HUES64 (cell line): ENCODE data around the gene COMMD2.
A peak's percentile ranks its signal among the peaks of the same experiment; 100 is the strongest.

ENCODE experiments used
- H3K27ac ChIP-seq: 2 replicates; pipeline ENCODE4 v1.7.0; 2013; ENCODE audit warnings: low read depth, low read length, inconsistent platforms
- H3K27me3 ChIP-seq: 2 replicates; pipeline ENCODE4 v1.6.1; 2013; ENCODE audit warnings: mild to moderate bottlenecking, low read length; ENCODE audit not compliant: insufficient read depth
- H3K36me3 ChIP-seq: 2 replicates; pipeline ENCODE4 v1.6.1; 2013; ENCODE audit warnings: mild to moderate bottlenecking, low read length; ENCODE audit not compliant: insufficient read depth
- H3K4me1 ChIP-seq: 2 replicates; pipeline ENCODE4 v1.6.1; 2013; ENCODE audit warnings: mild to moderate bottlenecking, low read length, moderate library complexity; ENCODE audit not compliant: insufficient read depth
- H3K4me3 ChIP-seq: 2 replicates; pipeline ENCODE4 v1.5.1; 2013; ENCODE audit warnings: mild to moderate bottlenecking, low read length, moderate library complexity
- H3K9ac ChIP-seq: 2 replicates; pipeline ENCODE4 v1.6.1; 2013; ENCODE audit warnings: mild to moderate bottlenecking, low read depth, low read length
- H3K9me3 ChIP-seq: 2 replicates; pipeline ENCODE4 v1.6.1; 2013; ENCODE audit warnings: low read depth, low read length; ENCODE audit not compliant: insufficient read depth
- WGBS: fragments of 150-250, 120-280 bp; methylation state at CpG from one replicate; pipeline ENCODE4 v1.1.7; 2013; ENCODE audit warnings: missing lambda C conversion rate; 5-methylcytosine and 5-hydroxymethylcytosine counted together

COMMD2 gene

DNA sequence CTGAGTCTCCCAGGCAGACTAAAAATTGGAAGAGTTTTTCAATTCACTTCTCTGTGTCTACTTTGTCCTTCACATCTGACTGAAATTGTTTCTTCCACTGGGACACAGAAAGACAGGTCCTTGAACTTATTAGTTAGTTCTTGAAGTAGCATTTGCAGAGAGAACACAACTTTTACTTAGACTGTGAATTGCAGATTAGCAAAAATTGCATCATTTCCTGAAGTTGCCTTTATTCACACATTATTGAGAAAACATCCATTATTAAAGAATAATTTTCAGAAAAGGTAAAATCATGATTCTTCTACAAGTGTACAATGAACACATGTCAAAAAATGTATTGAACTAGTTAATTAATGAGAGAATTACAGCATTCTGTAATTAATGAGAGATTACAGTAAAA lies 1.4 kb upstream of the COMMD2 start:
- Histone ChIP-seq H3K9ac (no peak overlapping the region), H3K4me3 (no peak overlapping the region)

DNA sequence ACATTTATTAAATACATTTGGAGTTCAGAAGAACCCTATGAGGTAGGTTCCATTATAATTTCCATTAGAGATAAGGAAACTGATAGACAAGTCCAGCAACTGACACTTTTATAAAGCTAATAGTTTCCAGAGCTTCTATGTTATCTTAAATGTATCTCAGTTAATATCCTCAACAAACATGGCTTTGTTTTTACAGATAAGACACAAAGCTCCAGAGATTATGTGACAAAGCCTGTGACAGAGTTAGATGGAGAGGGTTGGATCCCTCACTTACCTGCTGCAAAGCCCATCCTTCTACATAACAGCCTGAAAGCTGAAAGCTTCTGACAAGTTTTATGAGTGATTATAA lies 473 bp upstream of the COMMD2 start:
- H3K27me3 ChIP-seq = no peaks in the 10 kb centered on the region
- H3K27ac ChIP-seq = no peak overlapping the region
- H3K36me3 ChIP-seq = peaks cover 34% of the 10 kb centered on the region
- peaks cover 5% of the 10 kb centered on the region; the same call in 1 of the 2 replicates for H3K4me1 ChIP-seq
- H3K9ac ChIP-seq = peak overlapping the region; percentile 37; the same call in 1 of the 2 replicates
- peak overlapping the region; percentile 90 for H3K4me3 ChIP-seq
- H3K9me3 ChIP-seq = no peaks in the 10 kb centered on the region

More for the DNA sequence above, 1.4 kb upstream of the COMMD2 start:
- H3K9me3 ChIP-seq = no peaks in the 10 kb centered on the region
- peaks cover 24% of the 10 kb centered on the region for H3K36me3 ChIP-seq
- no peaks in the 10 kb centered on the region for H3K27me3 ChIP-seq
- no peak overlapping the region for H3K27ac ChIP-seq
- H3K4me1 ChIP-seq = peaks cover 5% of the 10 kb centered on the region; the same call in 1 of the 2 replicates

DNA sequence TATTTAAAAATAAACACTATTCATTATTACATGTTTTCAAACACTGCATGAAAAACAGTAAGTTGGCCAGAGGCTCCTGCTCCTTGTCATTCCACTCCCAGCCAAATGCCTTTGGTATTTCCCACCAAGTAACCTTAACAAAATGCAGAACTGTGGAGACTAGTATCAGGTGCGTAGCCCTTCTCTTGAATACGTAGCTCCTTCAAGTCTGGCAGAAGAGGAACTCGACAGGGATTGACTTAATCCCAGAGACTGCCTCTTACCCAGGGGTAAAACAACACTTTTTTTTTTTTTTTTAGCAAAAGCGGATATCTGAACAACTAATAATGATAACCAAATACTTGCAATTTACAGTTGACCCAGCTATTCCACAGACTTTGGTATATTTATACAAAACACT lies 738 bp downstream of the COMMD2 start:
- H3K4me1 ChIP-seq = peaks cover 5% of the 10 kb centered on the region; the same call in 1 of the 2 replicates

DNA sequence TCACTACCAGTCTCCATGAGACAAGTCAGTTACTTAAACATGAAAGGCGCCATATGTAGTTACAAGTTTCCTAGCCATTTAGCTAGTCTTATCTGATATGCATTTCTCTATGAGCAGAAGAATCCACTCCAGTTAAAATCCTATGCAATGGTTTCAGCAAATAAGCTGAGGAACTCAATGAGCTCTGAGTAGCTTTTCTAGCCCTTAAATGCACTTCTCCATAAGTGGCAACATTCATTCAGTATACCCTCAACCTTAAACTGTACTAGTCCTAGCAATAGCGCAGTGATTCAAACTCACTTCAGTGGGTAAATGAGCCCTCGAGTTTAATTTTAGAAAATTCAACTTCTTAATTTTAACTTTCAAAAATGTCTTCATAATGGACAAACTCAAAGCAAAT lies 7.7 kb downstream of the COMMD2 start:
- Histone ChIP-seq H3K36me3 (peaks cover 89% of the 10 kb centered on the region), H3K9ac (no peak overlapping the region), H3K27ac (no peak overlapping the region), H3K4me1 (no peaks in the 10 kb centered on the region), H3K4me3 (no peak overlapping the region), H3K9me3 (no peaks in the 10 kb centered on the region), H3K27me3 (no peaks in the 10 kb centered on the region)
- 98% methylated on average over 3 of the region's 3 CpGs for WGBS

More for the DNA sequence above, 738 bp downstream of the COMMD2 start:
- Histone ChIP-seq H3K9ac (peak overlapping the region; percentile 85), H3K36me3 (peaks cover 44% of the 10 kb centered on the region), H3K27ac (no peak overlapping the region), H3K27me3 (no peaks in the 10 kb centered on the region), H3K4me3 (peak overlapping the region; percentile 90), H3K9me3 (no peaks in the 10 kb centered on the region)
- 17% methylated on average over 4 of the region's 4 CpGs for WGBS

DNA sequence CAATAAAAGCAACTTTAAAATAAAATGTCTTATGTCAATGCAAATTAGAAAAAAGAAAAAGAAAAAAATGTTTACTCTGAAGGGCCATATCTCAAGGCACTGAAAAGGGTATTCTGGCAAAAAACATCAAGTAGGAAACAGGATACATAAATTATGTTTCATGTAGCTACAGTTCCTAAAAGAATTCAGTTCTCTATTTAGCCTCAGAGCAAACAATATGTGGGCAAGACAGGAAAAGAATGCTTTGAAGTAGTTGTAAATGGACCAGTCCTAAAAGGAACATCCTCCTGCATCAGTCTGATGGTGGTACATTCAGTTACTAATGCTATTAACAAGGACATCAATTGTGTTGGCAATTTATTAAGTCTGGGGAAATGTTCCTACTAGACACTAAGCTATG lies 8.1 kb downstream of the COMMD2 start:
- Histone ChIP-seq H3K36me3 (peaks cover 89% of the 10 kb centered on the region), H3K27ac (no peak overlapping the region), H3K27me3 (no peaks in the 10 kb centered on the region), H3K9me3 (no peaks in the 10 kb centered on the region), H3K9ac (no peak overlapping the region), H3K4me1 (no peaks in the 10 kb centered on the region), H3K4me3 (no peak overlapping the region)

DNA sequence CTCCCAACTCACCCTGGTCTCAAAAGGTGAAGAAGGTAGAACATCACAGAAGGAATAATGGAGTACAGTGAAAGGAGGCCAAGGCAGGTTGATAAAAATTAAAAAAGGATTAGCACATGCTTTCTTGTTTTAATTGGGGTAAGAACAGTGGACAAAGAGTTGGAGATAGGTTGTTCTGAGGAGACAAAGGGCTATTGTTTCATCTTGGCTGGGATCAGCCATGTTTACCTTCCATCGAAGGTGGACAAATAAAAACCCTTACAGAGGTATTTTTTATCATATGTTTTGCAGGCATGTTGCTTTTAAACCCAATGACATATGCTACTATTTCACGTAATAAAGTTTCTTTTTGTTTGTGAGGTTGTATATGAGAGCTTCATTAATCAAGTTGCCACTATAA lies 12.9 kb downstream of the COMMD2 start:
- Histone ChIP-seq H3K27me3 (no peaks in the 10 kb centered on the region), H3K9me3 (no peaks in the 10 kb centered on the region), H3K4me1 (no peaks in the 10 kb centered on the region), H3K4me3 (no peak overlapping the region), H3K9ac (no peak overlapping the region), H3K36me3 (peaks cover 63% of the 10 kb centered on the region), H3K27ac (no peak overlapping the region)
- WGBS = 86% methylated on average over 1 of the region's 2 CpGs

DNA sequence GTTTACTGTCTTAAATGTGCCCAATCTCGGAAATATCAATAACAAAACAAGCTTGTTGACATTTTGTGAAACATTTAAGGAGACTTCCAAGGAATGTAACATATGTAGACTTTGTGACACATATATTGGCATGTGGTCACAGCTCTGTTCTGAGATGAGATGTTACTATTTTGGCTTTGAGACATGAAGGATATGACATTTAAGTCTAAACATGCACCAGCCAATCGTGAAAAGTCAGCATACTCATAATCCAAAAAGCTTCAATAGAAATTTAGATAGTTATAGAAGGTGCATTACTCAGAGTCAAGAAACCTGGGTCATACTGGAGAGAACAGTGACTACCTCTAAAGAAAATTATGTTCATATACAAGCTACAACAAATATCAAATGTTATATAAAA lies 13.4 kb downstream of the COMMD2 start:
- no peak overlapping the region for H3K27ac ChIP-seq
- no peaks in the 10 kb centered on the region for H3K9me3 ChIP-seq
- 100% methylated on average over 1 of the region's 2 CpGs for WGBS
- H3K27me3 ChIP-seq = no peaks in the 10 kb centered on the region
- H3K36me3 ChIP-seq = peaks cover 58% of the 10 kb centered on the region
- no peaks in the 10 kb centered on the region for H3K4me1 ChIP-seq
- H3K4me3 ChIP-seq = no peak overlapping the region
- H3K9ac ChIP-seq = no peak overlapping the region

DNA sequence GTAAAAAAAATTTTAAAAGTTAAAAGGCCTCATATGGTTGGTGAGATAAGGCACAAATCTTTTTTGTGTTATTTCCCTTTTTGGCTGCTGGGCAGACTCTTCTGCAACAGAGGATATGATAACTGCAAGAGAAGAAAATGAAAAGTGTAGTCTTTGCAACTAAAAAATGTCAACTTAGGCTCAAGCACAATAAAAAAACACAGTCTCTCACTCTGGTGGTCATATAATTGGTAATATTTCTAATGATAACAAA lies 15.4 kb downstream of the COMMD2 start:
- no peak overlapping the region for H3K4me3 ChIP-seq
- no peaks in the 10 kb centered on the region for H3K4me1 ChIP-seq
- H3K9me3 ChIP-seq = no peaks in the 10 kb centered on the region
- H3K36me3 ChIP-seq = peaks cover 41% of the 10 kb centered on the region
- H3K9ac ChIP-seq = no peak overlapping the region
- no peaks in the 10 kb centered on the region for H3K27me3 ChIP-seq
- H3K27ac ChIP-seq = no peak overlapping the region

DNA sequence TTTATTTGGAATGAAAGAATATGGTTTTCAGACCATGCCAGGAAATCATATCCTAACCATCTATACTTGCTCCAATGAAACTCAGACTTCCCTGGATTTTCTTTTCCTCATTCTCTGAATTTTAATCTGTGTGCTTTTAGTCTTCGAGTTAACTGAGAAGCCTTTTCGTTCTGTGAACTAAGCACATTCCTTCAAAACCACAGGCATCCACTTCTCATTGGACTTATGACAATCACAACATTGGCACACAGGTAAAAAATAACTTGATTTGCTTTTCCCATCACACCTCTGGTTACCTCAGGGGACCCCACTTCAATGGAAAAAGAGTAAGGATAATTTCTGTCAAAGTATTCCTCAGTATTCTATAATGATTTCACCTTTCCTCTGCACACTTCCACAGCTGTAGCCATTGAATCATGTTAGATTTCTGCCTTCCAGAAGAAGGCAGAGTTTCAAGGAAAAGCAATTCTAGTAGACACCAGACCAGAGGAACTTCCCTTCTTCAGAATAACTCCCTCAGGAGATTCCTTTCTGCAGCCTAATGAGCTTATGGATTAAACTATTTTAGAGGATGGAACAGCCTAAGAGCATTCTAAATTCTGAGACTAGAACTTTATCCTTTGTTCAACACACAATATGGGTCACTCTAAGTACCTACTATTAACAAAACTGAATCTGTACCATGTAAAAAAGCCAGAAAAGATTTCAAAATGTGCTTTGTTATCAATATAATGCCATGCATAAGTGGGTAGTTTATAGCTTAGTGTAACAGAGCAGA lies 15.9 kb downstream of the COMMD2 start:
- Histone ChIP-seq H3K27ac (no peak overlapping the region), H3K4me1 (no peaks in the 10 kb centered on the region), H3K4me3 (no peak overlapping the region), H3K27me3 (no peaks in the 10 kb centered on the region), H3K9me3 (no peaks in the 10 kb centered on the region), H3K9ac (no peak overlapping the region), H3K36me3 (peaks cover 36% of the 10 kb centered on the region)
- WGBS = 92% methylated on average over 2 of the region's 2 CpGs

DNA sequence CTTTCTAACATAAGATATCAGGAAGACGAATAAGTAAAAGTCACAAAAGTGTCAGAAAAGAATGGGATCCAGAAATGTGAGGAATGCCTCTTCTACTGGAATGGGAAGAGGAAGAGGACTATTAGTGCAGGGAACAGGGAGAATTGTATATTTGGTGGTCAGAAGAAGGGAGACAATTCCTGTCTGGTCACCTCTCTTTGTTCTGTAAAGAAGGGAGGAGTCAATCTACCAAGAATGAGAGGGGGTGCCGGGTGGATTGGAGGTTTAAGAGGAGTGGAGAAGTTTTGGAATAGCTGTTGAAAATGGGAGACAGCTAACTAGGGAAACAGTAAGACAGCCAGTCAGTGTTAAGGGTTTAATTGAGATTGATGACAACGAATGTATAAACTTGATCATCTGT lies 20.1 kb downstream of the COMMD2 start:
- H3K9ac ChIP-seq = no peak overlapping the region
- no peaks in the 10 kb centered on the region for H3K9me3 ChIP-seq
- H3K27ac ChIP-seq = no peak overlapping the region
- H3K36me3 ChIP-seq = no peaks in the 10 kb centered on the region
- H3K27me3 ChIP-seq = no peaks in the 10 kb centered on the region
- H3K4me1 ChIP-seq = no peaks in the 10 kb centered on the region
- 85% methylated on average over 3 of the region's 3 CpGs for WGBS
- no peak overlapping the region for H3K4me3 ChIP-seq

DNA sequence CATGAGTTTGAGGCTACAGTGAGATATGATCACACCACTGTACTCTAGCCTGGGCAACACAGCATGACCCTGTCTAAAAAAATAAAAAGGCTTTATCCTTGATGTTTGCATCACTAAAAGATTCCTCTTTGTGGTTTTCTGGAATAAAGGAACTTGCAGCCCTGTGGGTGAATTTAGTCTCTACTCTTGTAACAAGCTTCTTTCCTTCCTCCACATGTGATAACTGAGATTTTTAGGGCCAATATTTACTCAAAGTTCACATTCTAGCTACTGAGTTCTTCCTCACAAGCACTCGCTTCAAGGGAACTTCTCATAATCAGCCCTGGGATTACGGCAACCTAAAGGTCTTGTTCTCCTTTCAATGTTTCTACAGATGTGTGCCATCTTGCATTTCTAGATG lies 24.6 kb downstream of the COMMD2 start:
- Histone ChIP-seq H3K27ac (no peak overlapping the region), H3K4me1 (no peaks in the 10 kb centered on the region), H3K36me3 (no peaks in the 10 kb centered on the region), H3K4me3 (no peak overlapping the region), H3K9ac (no peak overlapping the region), H3K27me3 (no peaks in the 10 kb centered on the region), H3K9me3 (no peaks in the 10 kb centered on the region)
- 92% methylated on average over 2 of the region's 2 CpGs for WGBS

DNA sequence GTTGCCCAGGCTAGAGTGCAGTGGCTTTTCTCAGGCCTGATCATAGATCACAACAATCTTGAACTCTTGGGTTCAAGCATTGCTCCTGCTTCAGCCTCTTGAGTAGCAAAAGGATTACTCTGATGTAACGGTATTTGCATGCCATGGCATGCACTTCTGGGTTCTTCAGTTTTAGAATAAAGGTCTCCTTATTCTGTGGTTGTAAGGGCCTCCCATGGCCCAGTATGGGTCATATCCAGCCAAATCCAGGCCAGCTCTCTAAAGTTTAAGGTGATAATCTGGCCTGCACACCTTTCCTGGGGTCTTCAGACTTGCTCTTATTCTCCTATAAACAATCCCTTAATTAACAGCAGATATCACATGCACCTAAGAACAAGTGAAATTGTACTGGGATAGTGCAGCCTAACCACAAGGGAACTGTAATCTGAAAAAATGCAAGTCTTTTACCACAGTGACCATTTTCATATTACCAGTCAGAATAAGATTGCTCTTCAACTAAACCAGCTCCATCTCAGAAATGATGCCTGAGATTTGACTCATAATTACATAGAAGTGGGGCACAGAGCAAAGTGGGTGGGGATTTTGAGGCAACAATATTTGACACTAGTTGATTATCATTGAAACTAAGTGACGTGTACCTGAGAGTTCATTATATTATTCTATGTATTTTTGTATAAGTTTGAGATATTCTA lies 25.4 kb downstream of the COMMD2 start:
- Histone ChIP-seq H3K4me1 (no peaks in the 10 kb centered on the region), H3K9ac (no peak overlapping the region), H3K4me3 (no peak overlapping the region), H3K27me3 (no peaks in the 10 kb centered on the region), H3K27ac (no peak overlapping the region), H3K36me3 (no peaks in the 10 kb centered on the region), H3K9me3 (0 out of 2 replicates have a peak, but pooled peaks cover under 1% of the 10 kb centered on the region)
- WGBS = 94% methylated on average over 1 of the region's 2 CpGs
